ENCODE data around the gene GRIP2. TPM values are rescaled to one million over a fixed set of nuclear protein-coding genes. Genes with fewer than 3 reads are reported as not detected.

Gene GRIP2
- total and polyA plus RNA-seq, 2 donors (not counting 3 experiments of a cell fraction or from before 2014, with no cell fraction given): not detected

GRCh38 chr3:14564741-14565140 lies 24.6 kb upstream of the GRIP2 start:
- Histone ChIP-seq H4K20me1 (replicated peaks; ENCODE audit: control insufficient read depth, extremely low read depth, insufficient read depth, low read length) (no peaks in the 10 kb centered on the region), H3K36me3 (ENCODE audit: control insufficient read depth in 2 of 2, extremely low read depth in 1 of 2, insufficient read depth in 2 of 2, low read length in 2 of 2) (no peaks in the 10 kb centered on the region), H3K4me1 (ENCODE audit: control insufficient read depth, extremely low read depth, insufficient read depth, low read length) (no peaks in the 10 kb centered on the region), H3K79me2 (ENCODE audit: control insufficient read depth, insufficient read depth, low read length) (no peaks in the 10 kb centered on the region), H3K27me3 (ENCODE audit: control insufficient read depth in 2 of 2, insufficient read depth in 2 of 2, low read length in 2 of 2) (no peaks in the 10 kb centered on the region), H3K9me3 (replicated peaks; ENCODE audit: control insufficient read depth, insufficient read depth, low read length) (no peaks in the 10 kb centered on the region), H3K9ac (replicated peaks; ENCODE audit: extremely low read depth, insufficient read depth, low read length) (no peak overlapping the region), H3K4me3 (replicated peaks in 1 of 3; ENCODE audit: insufficient read depth in 1 of 3, low read depth in 1 of 3, low read length in 3 of 3) (no peak overlapping the region), H3K9me1 (replicated peaks; ENCODE audit: control insufficient read depth, extremely low read depth, insufficient read depth, low read length) (no peaks in the 10 kb centered on the region), H3K27ac (ENCODE audit: insufficient read depth, low read depth, low read length) (no peak overlapping the region), H3K4me2 (ENCODE audit: insufficient read depth, low read length) (no peak overlapping the region), H2AFZ (ENCODE audit: low read depth, low read length) (no peak overlapping the region)
- TF ChIP-seq JUN (IDR thresholded peaks at IDR 0.05; ENCODE audit: borderline replicate concordance, insufficient read depth, insufficient read length, low read depth) (no peak), EZH2 (IDR thresholded peaks at IDR 0.05; ENCODE audit: borderline replicate concordance, low read depth, low read length, severe bottlenecking) (no peak), GATA2 (IDR thresholded peaks at IDR 0.05; ENCODE audit: insufficient read depth, insufficient read length, low read depth, low read length) (no peak), MAX (IDR thresholded peaks at IDR 0.05; ENCODE audit: insufficient read depth, insufficient read length) (no peak), POLR2AphosphoS5 (IDR thresholded peaks at IDR 0.05; ENCODE audit: insufficient read depth, low read depth, low read length) (no peak), CTCF (IDR thresholded peaks at IDR 0.05; ENCODE audit: extremely low read depth in 1 of 2, insufficient read depth in 1 of 2, low read depth in 1 of 2, low read length in 2 of 2) (no peak), MYC (IDR thresholded peaks at IDR 0.05; ENCODE audit: low read depth, low read length) (no peak)
- ChIA-PET CTCF (no interaction called here), POLR2A (no interaction called here)
- FAIRE-seq (no peak), DNase-seq (ENCODE audit: low read depth, low spot score) (no peak)
- intact Hi-C loops (cut with micrococcal nuclease) (no loop called here), dilution Hi-C loops (cut with MboI; ENCODE audit: extremely low pct_ligation_motif_present, low sequenced_read_pairs) (no loop called here)
- BruUV-seq (replicated peaks): no TSS peak

Data from endothelial cell of umbilical vein (primary cell).